NCI-H524 (cell line): ENCODE results near the gene TPSD1.
"Not testable (repeated sequence)": the region's sequence is repeated elsewhere in the genome, so short reads cannot be mapped to it uniquely, and the experiment has no call there.

Experiments
- DNase-seq, 2 experiments: peaks; one replicate each; lab custom pipeline; 2025; lab: John Stamatoyannopoulos, UW

The TPSD1 gene

DNA sequence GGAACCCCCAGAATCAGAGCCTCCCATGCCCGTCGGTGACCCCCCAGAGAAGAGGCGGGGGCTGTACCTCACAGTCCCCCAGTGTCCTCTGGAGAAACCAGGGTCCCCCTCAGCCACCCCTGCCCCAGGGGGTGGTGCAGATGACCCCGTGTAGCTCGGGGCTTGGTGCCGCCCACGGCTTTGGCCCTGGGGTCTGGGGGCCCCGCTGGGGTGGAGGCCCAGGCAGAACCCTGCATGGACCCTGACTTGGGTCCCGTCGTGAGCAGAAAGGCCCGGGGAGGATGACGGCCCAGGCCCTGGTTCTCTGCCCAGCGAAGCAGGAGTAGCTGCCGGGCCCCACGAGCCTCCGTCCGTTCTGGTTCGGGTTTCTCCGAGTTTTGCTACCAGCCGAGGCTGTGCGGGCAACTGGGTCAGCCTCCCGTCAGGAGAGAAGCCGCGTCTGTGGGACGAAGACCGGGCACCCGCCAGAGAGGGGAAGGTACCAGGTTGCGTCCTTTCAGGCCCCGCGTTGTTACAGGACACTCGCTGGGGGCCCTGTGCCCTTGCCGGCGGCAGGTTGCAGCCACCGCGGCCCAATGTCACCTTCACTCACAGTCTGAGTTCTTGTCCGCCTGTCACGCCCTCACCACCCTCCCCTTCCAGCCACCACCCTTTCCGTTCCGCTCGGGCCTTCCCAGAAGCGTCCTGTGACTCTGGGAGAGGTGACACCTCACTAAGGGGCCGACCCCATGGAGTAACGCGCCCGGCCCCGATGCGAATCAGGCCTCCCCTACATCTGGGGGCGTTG is 34.8 kb upstream of the TPSD1 start:
- no peak for DNase-seq

DNA sequence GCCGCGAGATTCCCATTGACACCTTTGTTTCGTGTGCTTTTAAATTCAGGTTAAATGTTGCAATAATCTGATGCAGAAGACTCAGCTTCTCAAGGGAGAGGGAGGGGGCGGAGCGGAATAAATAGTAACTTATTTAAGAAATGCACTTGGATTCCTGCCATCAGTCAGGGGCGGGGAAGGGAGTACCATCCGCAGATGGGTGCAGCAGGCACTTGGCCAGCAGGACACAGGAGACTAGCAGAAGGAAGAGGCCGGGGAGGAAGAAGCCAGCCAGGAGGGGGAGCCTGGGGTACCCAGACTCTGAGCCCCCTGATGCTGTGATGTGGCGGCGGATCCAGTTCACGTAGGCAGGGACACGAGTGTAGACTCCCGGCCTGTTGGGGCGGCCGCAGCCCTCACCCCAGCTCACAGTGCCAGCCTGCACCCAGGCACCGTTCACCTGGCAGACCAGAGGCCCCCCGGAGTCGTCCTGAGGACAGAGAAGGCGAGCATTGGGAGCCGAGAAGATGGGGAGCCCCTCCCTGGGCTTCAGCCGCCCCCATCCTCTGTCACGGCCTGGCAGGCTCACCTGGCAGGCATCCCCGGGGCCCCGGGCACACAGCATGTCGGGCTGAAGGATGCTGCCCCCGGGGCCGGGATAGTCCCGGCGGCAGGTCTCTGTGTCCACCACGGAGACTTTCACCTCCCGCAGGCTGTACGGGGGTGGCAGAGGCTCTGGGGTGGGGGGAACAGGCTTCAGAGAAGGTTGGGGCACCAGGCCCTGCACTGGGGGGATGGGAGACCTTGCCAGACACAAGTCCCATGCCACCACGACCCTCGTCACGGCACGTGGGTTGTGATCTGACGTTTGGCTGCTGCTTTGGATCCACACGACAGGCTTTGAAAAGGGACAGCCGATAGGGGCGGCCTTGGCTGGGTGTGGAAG is 34.0 kb upstream of the TPSD1 start:
- DNase-seq = no peak

DNA sequence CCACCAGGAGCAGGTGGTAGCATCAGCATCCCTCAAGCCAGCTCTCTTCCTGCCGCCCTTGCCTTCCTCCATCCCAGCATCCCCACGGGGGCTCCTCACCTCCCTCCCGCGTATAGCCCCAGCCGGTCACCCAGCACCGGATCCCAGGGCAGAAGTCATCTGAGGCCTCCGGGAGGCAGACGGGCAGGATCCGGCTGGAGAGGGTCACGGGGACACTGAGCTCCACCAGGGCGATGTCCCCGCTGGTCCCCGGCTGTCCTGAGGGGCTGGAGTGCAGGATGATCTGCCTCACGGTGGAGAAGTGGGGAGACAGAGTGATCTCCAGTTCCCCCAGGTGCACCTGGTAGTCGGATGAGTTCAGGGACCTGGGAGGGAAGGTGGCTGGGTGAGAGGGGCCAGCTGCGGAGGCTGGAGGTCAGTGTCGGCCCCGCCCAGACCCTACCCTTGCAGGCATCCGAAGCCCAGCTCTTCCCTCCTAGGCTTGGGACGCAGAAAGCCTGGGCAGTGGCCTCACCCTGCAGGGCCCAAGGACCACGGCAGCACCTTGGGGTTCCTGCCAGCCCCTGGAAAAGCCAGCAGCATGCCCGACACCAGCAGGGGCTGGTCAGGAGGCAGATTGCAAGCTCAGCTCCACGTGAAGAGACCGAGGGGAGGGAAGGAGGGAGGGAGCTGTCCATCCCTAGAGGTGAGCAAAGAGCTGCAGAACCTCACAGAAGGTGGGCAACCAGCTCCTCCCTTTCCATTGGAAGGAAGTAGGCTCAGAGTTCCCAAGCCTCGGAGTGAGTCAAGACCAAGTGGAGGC is 33.1 kb upstream of the TPSD1 start:
- DNase-seq = no peak

DNA sequence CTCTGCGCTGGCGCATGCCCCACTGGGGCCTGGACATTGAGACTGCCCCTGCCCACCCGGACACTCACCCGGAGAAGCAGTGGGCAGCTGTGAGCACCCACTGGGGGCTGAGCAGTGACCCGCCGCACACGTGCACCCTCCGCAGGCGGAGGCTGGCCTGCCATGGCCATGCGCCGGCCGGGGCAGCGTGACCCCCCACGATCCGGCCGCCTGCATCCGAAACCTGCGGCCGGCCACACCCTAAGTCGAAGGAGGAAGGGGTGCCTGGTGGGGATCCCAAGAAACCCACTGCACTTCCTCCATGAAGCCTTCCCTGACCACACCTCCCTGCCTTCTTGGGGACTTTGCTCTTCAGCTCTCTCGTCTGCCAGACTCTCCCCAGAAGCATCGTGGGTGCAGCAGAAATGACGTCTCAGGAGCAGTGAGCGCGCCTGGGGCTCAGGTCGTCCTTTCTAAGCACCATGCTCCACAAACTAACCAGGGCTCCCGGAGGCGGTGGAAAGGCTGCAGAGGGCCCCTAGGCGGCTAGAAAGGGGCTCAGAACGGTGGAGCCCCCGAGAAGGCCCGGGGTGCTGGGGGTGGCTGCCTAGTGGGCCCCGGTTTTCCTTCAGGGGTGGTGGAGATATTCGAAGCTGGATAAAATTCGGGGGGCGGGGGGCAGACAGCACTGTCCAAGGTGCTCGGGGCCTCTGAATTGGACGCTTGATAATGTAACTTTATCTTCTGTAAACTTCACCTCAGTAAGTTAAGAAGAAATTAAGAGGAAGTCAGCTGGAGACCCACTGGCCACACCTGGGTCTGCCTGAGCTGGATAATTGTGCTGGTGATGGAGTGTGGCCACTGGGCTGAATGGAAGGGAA is 32.3 kb upstream of the TPSD1 start:
- no peak for DNase-seq

DNA sequence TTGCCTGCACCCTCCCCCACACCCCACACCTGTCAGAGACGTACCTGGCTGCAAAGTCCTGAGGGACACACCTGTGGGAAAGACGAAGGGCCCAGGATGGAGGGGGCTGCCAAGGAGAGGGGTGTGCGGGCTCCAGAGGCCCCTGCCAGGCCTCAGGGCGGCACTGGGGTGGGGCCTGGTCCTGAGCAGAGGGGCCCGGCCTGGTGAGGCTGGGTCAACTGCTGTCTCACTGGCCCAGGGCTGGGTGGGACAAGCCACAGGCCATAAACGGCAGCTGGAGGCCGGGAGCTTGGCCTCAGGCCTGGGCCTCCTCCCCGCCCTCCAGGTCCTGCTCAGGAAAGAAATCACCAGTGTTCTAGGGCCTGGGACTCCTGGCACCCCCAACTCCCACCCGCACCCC is 31.3 kb upstream of the TPSD1 start:
- DNase-seq = no peak

DNA sequence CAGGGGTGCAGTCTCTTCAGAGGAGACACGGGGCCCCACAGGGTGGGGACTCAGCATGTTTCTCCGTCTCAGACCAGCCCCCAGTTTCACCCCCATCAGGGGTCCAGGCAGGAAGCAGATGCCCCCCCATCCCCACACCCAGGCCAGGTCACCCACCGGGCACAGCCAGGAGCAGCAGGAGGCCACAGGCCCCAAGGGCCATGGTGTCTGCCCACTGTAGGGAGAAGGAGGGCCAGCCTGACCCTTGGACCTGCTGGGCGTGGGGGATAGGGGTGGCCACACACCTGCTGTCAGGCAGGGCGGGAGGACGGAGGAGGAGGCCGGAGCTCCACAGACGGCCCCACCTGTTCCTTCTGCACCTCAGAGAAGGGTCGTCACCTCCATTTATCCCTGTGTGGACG is 30.8 kb upstream of the TPSD1 start, which contains the start of gene TPSG1:
TPSG1 (minus strand) TSS at position 218 of the 401 bp plus-strand sequence; CDS start at position 202, 16 bp downstream.
- no peak for DNase-seq

DNA sequence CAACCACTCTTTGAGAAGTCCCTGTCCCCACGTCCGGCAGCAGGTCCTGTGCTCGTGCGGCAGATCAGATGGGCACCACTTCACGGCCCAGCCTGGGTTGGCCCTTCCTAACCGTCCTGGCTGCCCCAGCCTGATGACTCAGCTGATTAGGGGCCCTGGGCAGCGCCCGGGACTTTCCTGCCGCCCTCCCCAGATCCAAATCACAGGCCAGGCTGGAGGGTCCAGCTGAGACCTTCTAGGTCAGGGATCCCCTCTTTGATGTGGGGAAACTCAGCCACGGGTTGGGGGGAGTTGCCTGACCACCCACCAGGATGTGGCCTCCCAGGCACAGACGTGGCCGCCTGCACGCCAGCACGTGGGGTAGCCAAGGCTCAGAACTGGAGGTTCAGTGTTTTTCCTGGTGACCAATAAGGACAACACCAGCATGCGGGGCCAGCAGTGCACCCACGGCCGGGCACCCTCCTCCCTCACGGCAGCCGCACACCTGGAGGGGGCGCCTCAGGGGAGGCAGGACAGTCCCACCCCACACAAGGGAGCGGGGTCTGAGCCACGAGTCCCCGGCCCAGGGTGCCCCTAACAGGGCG is 30.0 kb upstream of the TPSD1 start:
- not testable (repeated sequence) for DNase-seq

DNA sequence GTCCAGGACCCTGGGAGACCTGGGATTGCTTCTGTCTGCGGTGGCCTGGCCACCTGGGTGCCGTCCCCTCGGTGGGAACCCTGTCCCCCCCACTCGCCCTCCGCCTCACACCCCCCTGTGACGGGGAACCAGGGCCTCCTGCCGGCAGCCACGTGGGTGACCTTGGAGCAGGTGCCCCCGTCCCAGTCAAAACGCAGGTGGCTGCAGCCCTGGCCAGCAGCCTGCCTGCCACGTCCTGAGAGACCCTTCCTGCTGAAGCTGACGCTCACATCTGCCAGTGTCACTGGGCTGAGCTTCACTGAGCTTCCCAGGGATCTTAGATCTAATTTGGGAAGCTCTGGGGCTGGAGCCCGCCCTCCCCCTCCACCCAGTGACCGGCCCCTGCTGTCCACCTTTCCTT is 29.2 kb upstream of the TPSD1 start:
- not testable (repeated sequence) for DNase-seq

DNA sequence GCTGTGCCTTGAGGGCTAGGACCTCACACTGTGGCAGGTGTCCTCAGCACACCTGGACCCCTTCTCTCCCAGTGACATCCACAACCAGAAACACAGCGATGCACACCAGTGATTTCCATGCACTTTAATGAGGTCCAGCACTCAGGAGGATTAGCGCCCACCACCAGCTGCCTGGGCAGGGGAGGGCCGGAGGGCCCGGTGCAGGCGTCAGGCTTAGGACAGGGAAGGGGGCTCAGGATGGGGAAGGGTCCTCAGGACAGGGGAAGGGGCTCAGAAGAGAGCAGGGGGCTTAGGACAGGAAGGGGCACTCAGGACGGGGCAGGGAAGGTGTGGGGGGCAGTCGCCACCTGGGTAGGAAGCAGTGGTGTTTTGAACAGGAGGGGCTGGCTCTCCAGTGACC is 27.6 kb upstream of the TPSD1 start:
- DNase-seq = peak in 1 of 2 experiments; percentile 25

DNA sequence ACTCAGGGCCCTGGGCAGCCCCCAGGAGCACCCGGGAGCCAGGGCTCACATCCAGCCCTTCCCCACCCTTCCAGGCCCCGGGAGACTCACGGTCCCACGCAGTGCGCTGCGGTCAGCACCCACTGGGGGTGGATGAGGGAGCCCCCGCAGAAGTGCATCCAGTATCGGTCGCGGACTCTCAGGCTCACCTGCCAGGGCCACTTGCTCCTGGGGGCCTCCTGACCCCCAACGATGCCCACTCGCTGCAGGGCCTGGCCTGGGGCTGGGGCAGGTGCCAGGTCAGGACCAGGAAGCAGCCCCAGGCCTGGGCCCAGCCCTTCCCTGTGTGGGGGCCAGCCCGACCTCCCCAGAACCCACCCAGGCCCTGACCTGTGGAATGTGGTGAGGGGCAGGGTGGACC is 26.4 kb upstream of the TPSD1 start:
- DNase-seq = not testable (repeated sequence)

DNA sequence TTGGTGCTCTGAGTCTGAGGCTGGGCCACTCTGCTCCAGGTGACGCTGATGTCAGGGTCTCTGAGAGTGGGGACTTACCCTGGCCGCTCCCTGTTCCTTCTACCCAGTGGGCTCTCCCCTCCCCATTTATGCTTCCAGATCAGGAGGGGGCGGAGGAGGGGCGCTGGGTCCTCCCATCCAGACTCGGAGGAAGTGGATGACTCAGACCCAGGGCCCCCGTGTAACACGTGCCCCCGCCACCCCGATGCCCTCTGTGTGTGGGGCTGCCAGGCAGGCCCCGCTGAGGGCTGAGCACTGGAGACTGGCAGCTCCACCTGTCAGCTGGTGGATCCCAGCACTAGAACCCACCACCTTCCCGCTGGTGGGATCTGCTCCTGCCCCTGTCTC is 25.8 kb upstream of the TPSD1 start, which contains the start of gene TPSB2:
TPSB2 (minus strand) TSS at position 101 of the 387 bp plus-strand sequence. CDS start 233 bp downstream, outside the sequence.
- DNase-seq = not testable (repeated sequence)

DNA sequence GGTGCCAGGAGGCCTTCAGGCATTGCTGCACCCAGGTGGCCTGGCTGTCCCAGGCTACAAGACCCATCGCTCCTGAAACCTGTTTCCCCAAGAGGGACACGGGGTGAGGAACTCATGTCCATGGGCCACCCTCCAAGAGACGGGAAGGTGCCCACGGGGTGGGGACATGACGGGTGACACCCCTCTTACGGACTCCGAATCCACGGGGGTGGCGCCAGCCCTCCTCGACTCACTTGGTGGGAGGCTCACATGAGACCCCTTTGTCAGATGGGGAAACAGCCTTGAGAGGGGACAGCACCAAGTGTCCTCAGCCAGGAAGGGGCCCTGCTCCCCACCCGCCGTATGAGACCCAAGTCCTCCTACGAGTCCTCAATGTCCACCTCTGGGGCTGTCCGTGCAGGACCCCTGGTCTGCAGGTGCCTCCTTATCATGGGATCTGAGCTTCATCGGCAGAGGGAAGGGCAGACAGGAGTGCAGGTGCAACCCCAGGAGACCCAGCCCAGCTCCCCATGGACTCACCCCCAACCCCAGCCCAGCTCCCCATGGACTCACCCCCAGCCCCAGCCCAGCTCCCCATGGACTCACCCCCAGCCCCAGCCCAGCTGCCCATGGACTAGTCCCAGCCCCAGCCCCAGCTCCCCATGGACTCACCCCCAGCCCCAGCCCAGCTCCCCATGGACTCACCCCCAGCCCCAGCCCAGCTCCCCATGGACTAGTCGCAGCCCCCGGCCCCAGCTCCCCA is 25.2 kb upstream of the TPSD1 start:
- not testable (repeated sequence) for DNase-seq

DNA sequence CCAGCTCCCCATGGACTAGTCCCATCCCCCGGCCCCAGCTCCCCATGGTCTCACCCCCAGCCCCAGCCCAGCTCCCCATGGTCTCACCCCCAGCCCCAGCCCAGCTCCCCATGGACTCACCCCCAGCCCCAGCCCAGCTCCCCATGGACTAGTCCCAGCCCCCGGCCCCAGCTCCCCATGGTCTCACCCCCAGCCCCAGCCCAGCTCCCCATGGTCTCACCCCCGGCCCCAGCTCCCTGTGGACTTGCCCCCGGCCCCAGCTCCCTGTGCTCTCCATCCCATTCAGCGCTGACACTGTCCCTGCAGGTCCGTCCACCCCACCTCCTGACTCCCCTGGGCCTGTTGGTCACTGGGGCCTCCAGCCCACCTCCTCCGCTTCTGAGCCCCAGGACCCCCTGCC is 24.6 kb upstream of the TPSD1 start:
- not testable (repeated sequence) for DNase-seq

DNA sequence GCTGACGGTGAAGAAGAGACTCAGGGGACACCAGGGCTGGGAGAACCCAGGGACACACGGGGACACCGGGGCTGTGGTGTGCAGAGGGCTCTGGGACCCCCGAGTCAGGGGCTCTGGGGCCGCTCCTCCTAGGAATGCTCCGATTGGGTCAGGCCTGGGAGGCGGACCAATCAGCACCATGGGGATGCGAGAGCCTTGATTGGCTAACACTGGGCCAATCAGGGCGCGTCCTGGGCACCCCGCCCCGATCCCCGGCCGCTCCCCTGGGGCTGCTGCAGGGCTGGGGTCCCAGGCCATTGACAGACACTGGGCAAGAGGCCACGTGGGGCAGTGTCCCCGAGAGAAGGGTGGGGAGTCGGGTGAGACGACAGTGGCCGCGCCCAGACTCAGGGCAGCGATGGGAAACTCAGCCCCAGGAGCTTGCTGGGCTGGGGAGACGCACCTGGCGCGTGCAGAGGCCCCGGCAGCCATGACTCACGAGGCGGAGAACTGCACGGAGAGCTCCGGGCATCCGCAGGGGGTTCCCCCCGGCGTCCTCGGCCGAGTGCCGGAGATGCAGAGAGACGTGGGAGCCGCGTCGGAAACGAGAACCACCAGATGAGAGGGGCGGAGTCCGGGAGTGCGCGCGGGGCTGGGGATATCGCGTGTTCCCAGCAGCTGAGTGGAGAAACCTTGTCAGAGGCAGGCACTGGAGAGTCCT is 23.7 kb upstream of the TPSD1 start:
- not testable (repeated sequence) for DNase-seq

DNA sequence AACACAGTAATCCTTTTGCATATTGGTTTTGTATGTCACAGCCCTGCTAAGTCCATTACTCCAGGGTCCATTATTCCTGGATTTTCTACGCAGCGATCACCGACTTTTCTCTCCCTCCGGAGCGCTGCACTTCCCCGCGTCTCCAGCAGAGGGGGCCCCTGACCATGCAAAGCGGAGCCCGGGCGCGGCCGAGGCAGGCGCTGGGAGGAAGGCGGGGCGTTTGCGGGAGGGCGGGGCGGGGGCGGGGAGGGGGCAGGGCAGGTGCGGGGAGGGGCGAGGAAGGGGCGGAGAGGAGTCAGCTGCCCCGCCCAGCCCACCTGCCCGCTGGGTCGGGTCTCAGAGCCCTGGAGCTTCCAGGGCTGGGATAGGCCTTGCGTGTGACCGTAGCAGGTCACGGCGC is 19.2 kb upstream of the TPSD1 start:
- not testable (repeated sequence) for DNase-seq

DNA sequence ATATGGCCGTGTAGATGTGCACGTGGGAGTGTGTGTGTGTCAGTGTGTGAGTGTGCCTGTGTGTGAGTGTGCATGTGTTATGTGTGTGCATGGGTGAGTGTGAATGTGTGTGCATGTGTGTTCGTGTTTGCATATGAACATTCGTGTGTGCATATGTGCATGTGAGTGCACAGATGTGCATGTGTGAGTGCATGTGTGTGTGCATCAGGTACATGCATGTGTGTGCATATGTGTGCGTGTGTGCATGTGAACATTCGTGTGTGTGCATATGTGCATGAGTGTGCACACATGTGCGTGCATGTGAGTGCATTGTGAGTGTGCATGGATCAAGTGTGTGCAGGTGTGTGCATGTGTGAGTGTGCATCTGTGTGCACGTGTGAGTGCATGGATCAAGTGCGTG is 17.9 kb upstream of the TPSD1 start:
- DNase-seq = no peak

DNA sequence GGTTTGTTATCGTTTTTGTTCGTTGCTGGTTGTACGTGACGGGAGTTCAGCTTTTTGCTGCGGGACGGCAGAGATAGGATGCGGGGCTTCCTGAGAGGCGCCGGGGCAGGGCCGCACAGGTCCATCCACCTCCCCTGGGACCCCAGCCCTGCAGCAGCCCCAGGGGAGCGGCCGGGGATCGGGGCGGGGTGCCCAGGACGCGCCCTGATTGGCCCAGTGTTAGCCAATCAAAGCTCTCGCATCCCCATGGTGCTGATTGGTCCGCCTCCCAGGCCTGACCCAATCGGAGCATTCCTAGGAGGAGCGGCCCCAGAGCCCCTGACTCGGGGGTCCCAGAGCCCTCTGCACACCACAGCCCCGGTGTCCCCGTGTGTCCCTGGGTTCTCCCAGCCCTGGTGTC is 17.0 kb upstream of the TPSD1 start:
- DNase-seq = not testable (repeated sequence)

DNA sequence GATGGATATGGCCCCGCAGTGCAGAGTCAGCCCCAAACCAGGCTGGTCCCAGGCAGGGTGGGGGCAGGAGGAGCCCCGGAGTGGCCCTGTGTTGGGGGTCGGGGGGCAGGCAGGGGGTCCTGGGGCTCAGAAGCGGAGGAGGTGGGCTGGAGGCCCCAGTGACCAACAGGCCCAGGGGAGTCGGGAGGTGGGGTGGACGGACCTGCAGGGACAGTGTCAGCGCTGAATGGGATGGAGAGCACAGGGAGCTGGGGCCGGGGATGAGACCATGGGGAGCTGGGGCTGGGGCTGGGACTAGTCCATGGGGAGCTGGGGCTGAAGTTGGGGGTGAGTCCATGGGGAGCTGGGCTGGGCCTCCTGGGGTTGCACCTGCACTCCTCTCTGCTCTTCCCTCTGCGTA is 16.3 kb upstream of the TPSD1 start:
- DNase-seq = not testable (repeated sequence)

DNA sequence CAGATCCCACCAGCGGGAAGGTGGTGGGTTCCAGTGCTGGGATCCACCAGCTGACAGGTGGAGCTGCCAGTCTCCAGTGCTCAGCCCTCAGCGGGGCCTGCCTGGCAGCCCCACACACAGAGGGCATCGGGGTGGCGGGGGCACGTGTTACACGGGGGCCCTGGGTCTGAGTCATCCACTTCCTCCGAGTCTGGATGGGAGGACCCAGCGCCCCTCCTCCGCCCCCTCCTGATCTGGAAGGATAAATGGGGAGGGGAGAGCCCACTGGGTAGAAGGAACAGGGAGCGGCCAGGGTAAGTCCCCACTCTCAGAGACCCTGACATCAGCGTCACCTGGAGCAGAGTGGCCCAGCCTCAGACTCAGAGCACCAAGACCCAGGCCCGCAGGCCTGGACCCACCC is 15.4 kb upstream of the TPSD1 start, which contains the start of gene TPSAB1:
TPSAB1 (plus strand) TSS at position 270 of the 400 bp plus-strand sequence. CDS start 234 bp downstream, outside the sequence.
- DNase-seq = not testable (repeated sequence)
